ENCODE results near the gene DIRAS2.

DIRAS2 gene

GRCh38 chr9:90569511-90569910 is 73.1 kb downstream of the DIRAS2 start:
- Histone ChIP-seq H3K27me3 (ENCODE audit: control insufficient read depth in 1 of 2, insufficient read depth in 2 of 2, low read length in 2 of 2) (no peaks in the 10 kb centered on the region), H3K9ac (ENCODE audit: low read length in 2 of 2) (no peak overlapping the region), H3K9me3 (ENCODE audit: control insufficient read depth in 2 of 2, low read length in 2 of 2) (no peaks in the 10 kb centered on the region), H3K4me1 (ENCODE audit: control insufficient read depth, insufficient read depth, low read length) (no peaks in the 10 kb centered on the region), H3K27ac (ENCODE audit: low read length) (no peak overlapping the region), H3K4me3 (ENCODE audit: low read length in 2 of 2) (no peak overlapping the region), H3K36me3 (ENCODE audit: control insufficient read depth in 2 of 2, insufficient read depth in 2 of 2, low read length in 2 of 2) (no peaks in the 10 kb centered on the region)

GRCh38 chr9:90568667-90569066 is 74.0 kb downstream of the DIRAS2 start:
- H3K27me3 ChIP-seq (ENCODE audit: control insufficient read depth in 1 of 2, insufficient read depth in 2 of 2, low read length in 2 of 2) = no peaks in the 10 kb centered on the region
- no peak overlapping the region for H3K4me3 ChIP-seq (ENCODE audit: low read length in 2 of 2)
- H3K36me3 ChIP-seq (ENCODE audit: control insufficient read depth in 2 of 2, insufficient read depth in 2 of 2, low read length in 2 of 2) = no peaks in the 10 kb centered on the region
- H3K9ac ChIP-seq (ENCODE audit: low read length in 2 of 2) = no peak overlapping the region
- H3K27ac ChIP-seq (ENCODE audit: low read length) = no peak overlapping the region
- H3K9me3 ChIP-seq (ENCODE audit: control insufficient read depth in 2 of 2, low read length in 2 of 2) = no peaks in the 10 kb centered on the region
- H3K4me1 ChIP-seq (ENCODE audit: control insufficient read depth, insufficient read depth, low read length) = no peaks in the 10 kb centered on the region

GRCh38 chr9:90562229-90562628 is 80.4 kb downstream of the DIRAS2 start:
- no peaks in the 10 kb centered on the region for H3K36me3 ChIP-seq (ENCODE audit: control insufficient read depth in 2 of 2, insufficient read depth in 2 of 2, low read length in 2 of 2)
- no peaks in the 10 kb centered on the region for H3K9me3 ChIP-seq (ENCODE audit: control insufficient read depth in 2 of 2, low read length in 2 of 2)
- H3K4me1 ChIP-seq (ENCODE audit: control insufficient read depth, insufficient read depth, low read length) = no peaks in the 10 kb centered on the region
- H3K27me3 ChIP-seq (ENCODE audit: control insufficient read depth in 1 of 2, insufficient read depth in 2 of 2, low read length in 2 of 2) = no peaks in the 10 kb centered on the region
- H3K27ac ChIP-seq (ENCODE audit: low read length) = no peak overlapping the region
- no peak overlapping the region for H3K4me3 ChIP-seq (ENCODE audit: low read length in 2 of 2)
- H3K9ac ChIP-seq (ENCODE audit: low read length in 2 of 2) = no peak overlapping the region
